GM12801 (cell line): ENCODE results near the gene C1orf87.

ENCODE experiments used
- TF ChIP-seq, protein P1 (sequence below): IDR thresholded peaks from one replicate; pipeline ENCODE4 v1.5.1; 2011; ENCODE audit warnings: control low read depth; ENCODE audit not compliant: insufficient read length; ENCODE audit errors: extremely low read depth

Gene C1orf87

DNA sequence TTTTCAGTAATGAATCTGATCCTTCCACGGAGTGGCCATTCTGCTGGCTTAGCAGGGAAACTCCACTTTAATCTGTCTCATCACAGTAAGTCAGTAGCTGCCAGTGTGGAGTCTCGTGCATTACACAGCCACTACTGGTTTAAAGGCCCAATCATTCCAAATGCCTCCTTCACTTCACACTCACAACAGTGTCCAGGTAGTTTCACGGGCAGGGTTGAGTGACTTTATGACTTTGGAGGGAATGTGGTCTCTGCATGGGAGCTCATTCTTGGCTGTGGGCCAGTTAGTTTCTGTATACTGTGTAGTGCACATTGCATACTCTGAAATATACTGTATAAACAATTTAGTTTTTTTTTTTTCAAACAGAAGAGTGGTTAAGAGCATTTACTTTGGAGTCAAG is 34.6 kb upstream of the C1orf87 start:
- TF ChIP-seq, protein P1, sequence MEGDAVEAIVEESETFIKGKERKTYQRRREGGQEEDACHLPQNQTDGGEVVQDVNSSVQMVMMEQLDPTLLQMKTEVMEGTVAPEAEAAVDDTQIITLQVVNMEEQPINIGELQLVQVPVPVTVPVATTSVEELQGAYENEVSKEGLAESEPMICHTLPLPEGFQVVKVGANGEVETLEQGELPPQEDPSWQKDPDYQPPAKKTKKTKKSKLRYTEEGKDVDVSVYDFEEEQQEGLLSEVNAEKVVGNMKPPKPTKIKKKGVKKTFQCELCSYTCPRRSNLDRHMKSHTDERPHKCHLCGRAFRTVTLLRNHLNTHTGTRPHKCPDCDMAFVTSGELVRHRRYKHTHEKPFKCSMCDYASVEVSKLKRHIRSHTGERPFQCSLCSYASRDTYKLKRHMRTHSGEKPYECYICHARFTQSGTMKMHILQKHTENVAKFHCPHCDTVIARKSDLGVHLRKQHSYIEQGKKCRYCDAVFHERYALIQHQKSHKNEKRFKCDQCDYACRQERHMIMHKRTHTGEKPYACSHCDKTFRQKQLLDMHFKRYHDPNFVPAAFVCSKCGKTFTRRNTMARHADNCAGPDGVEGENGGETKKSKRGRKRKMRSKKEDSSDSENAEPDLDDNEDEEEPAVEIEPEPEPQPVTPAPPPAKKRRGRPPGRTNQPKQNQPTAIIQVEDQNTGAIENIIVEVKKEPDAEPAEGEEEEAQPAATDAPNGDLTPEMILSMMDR = no peak

GRCh38 chr1:60103186-60103585 is 29.6 kb upstream of the C1orf87 start:
- TF ChIP-seq, protein P1 = no peak

DNA sequence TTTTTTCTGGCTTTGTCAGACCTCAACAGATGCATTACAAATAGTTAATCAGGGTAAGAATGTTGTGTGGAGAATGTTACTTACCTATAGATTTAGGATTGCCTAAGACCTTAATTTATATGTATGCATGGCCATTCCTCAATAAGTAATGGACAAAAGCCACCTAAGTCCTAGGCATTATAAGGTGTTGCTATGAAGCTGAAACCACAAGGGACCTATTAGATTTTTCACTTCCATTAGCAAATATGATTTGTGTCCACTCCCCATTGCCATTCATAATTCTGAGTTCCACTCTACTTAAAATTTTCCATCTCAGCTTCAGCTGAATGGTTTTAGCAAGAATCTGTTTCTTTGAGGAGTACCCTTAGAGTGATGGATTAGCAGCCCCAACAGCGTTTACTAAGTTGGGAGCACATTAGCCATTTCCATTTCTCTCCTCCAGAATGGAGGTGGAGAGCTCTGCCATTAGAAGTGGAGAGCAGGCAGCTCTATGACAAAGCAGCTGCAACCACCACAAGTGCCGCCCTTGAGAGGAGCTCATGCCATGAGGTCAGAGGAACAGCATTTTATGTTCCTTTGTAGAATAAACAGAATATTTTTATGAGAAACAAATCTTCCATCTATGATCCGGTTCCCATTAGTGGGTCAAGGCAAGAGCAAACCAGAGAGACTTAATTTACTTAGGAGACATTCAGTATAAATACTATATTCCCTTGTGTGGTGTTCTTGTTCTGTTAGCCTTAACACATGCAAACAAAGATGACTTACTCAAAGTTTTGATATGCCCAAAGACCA is 28.9 kb upstream of the C1orf87 start:
- TF ChIP-seq, protein P1 = no peak

GRCh38 chr1:60101516-60101915 is 27.9 kb upstream of the C1orf87 start:
- TF ChIP-seq, protein P1 = no peak

GRCh38 chr1:60091195-60091715 is 17.7 kb upstream of the C1orf87 start:
- TF ChIP-seq, protein P1 = no peak

- TF ChIP-seq, protein P1 = no peak
Observed at GRCh38 chr1:60090655-60091054, 17.1 kb upstream of the C1orf87 start.

- TF ChIP-seq, protein P1 = no peak
Observed at GRCh38 chr1:60088620-60089155, 15.1 kb upstream of the C1orf87 start.
